Esophagus squamous epithelium (tissue), 4 donors: ENCODE results near the gene EXOC1.

Experiments used
- POLR2A ChIP-seq, 4 donors: fragments of 450-650 bp; IDR thresholded peaks; one replicate each; pipeline ENCODE4 v1.6.1; 2017; ENCODE audit warnings: antibody characterized with exemption in 4 of 4, mild to moderate bottlenecking in 4 of 4, moderate library complexity in 3 of 4
- TF ChIP-seq, protein P1 (sequence below), 6 experiments: fragments of 450-650 bp in 4 of 6; fragments of 200-600 bp in 2 of 6; sonication (generic) in 2 of 6; IDR thresholded peaks; one replicate each; pipeline ENCODE4 v1.5.1; 2016 to 2019; ENCODE audit warnings: antibody characterized with exemption in 6 of 6, mild to moderate bottlenecking in 4 of 6, moderate library complexity in 4 of 6

DNA sequence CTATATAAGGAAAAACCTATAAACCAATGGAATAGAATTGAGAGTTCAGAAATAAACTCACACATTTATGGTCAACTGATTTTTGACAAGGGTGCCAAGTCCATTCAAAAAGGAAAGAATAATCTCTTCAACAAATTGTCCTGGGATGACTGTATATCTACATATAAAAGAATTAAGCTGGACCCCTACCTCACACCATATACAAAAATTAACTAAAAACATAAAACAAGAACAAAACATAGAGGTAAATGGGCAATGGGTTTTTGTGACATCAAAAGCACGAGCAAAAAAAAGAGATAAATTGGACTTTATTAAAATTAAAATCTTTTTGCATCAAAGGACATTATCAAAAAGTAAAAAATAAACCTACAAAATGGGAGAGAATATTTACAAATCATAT lies 15.5 kb upstream of the EXOC1 start:
- TF ChIP-seq, protein P1, sequence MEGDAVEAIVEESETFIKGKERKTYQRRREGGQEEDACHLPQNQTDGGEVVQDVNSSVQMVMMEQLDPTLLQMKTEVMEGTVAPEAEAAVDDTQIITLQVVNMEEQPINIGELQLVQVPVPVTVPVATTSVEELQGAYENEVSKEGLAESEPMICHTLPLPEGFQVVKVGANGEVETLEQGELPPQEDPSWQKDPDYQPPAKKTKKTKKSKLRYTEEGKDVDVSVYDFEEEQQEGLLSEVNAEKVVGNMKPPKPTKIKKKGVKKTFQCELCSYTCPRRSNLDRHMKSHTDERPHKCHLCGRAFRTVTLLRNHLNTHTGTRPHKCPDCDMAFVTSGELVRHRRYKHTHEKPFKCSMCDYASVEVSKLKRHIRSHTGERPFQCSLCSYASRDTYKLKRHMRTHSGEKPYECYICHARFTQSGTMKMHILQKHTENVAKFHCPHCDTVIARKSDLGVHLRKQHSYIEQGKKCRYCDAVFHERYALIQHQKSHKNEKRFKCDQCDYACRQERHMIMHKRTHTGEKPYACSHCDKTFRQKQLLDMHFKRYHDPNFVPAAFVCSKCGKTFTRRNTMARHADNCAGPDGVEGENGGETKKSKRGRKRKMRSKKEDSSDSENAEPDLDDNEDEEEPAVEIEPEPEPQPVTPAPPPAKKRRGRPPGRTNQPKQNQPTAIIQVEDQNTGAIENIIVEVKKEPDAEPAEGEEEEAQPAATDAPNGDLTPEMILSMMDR (IDR thresholded peaks at IDR 0.05): no peak
- TF ChIP-seq POLR2A (IDR thresholded peaks at IDR 0.05): no peak
